ENCODE data around the gene ACTRT3.

DNA sequence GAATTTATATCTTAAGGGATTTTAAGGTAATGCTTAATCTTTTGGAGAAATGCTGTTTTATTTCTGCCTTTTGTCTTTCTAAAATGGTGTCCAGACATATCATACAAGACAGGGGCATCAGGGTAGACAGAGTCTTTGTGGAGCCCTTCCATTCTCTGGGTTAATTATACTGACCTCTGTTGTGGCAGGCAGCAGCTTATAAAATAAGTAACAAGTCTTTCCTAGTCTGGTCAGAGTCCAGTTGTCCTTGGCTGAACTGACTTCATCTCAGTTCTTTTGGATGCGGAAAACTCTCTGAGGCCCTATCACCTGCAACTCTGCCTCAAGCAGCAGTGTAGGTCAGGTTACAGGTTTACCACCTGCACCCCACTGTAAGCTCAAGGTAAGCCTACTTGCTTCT lies 23.0 kb upstream of the ACTRT3 start:
- TF ChIP-seq, protein P1, sequence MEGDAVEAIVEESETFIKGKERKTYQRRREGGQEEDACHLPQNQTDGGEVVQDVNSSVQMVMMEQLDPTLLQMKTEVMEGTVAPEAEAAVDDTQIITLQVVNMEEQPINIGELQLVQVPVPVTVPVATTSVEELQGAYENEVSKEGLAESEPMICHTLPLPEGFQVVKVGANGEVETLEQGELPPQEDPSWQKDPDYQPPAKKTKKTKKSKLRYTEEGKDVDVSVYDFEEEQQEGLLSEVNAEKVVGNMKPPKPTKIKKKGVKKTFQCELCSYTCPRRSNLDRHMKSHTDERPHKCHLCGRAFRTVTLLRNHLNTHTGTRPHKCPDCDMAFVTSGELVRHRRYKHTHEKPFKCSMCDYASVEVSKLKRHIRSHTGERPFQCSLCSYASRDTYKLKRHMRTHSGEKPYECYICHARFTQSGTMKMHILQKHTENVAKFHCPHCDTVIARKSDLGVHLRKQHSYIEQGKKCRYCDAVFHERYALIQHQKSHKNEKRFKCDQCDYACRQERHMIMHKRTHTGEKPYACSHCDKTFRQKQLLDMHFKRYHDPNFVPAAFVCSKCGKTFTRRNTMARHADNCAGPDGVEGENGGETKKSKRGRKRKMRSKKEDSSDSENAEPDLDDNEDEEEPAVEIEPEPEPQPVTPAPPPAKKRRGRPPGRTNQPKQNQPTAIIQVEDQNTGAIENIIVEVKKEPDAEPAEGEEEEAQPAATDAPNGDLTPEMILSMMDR (IDR thresholded peaks at IDR 0.05; ENCODE audit: low read length): no peak
- no peak for TF ChIP-seq EZH2 (IDR thresholded peaks at IDR 0.05; ENCODE audit: borderline replicate concordance, low read length)
